HG03159 (cell line): ENCODE measurements around the gene C1orf116.

Experiments
- ATAC-seq: cut with Tn5 transposase; IDR thresholded peaks from one replicate; pipeline ENCODE4 v1.9.1; 2021; ENCODE audit warnings: mild to moderate bottlenecking, moderate library complexity; ENCODE audit not compliant: unreplicated experiment

C1orf116 gene

DNA sequence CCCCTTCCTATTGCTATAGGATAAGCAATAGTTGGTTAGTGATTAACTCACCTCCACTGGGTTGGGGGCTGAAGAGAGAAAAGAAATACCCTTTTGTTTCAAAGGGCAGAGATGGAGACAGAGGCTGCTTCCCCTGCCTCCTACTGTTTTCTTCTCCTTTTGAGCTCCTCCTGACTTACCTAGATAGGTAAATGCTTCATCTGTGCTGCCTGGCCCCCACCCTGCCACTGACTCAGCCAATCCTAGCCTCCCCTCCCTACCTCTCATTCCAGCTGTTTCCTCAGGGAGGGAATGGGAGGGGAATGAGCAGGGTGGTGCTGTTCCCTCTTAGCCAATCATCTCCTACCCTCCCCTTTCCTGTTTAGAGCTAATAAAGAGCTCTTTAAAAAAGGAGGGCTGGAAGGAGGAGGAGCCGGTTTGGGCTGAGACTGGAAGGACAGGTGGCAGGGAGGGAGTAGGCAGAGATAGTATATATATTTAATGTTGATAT lies at the start of gene C1orf116:
C1orf116 (minus strand) TSS at position 229 of the 490 bp plus-strand sequence. CDS start 5,158 bp downstream, outside the sequence.
- ATAC-seq: no peak

- ATAC-seq: no peak
Observed at GRCh38 chr1:207081806-207082205, 49.2 kb upstream of the C1orf116 start.

- ATAC-seq: no peak
Observed at GRCh38 chr1:207081088-207081487, 48.5 kb upstream of the C1orf116 start.

DNA sequence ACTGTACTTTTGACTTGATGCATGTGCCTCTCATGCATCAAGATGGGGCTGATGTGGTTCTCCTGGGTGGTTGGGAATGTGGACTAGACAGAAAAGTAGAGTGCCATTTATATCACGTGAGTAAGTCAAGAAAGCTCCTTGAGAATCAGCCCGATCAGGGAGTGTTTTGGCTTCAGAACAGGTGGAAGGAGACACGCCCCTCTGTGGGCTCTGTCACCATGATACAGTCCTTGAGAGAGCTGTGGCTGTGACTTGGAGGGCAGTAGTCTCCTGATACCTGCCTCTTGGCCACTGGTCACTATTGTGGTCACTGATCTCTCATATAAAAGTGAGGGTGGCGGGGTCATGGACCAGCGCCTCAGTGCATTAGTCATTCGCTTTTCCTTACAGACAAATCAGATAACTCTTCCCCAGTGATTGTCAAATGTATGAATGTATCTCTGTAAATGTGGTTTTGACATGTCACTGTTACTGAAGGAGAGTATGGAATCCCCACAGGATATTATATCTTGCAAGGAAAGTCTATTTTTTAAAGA lies 47.2 kb upstream of the C1orf116 start:
- no peak for ATAC-seq

GRCh38 chr1:207078578-207079132 lies 46.1 kb upstream of the C1orf116 start:
- no peak for ATAC-seq

GRCh38 chr1:207077470-207078377 lies 45.2 kb upstream of the C1orf116 start:
- ATAC-seq: no peak

DNA sequence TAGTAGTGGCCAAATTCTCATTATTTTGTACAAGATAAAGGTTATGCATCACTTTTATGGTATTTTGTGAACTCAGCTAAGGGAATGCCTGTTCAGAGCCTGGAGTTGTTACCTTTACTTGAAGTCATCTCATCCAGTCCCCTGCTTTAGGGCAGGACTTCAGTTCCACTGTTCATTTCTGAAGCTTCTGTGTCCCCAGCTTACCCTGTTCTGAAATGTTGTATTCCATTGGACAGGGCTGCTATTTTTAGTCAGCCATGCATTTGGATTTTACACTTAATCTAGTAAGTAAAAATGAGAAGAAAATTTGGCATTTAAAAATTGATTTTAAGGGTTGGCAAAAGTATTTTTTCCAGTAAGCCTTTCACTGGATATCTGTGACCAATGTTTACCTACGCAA lies 44.5 kb upstream of the C1orf116 start:
- no peak for ATAC-seq

DNA sequence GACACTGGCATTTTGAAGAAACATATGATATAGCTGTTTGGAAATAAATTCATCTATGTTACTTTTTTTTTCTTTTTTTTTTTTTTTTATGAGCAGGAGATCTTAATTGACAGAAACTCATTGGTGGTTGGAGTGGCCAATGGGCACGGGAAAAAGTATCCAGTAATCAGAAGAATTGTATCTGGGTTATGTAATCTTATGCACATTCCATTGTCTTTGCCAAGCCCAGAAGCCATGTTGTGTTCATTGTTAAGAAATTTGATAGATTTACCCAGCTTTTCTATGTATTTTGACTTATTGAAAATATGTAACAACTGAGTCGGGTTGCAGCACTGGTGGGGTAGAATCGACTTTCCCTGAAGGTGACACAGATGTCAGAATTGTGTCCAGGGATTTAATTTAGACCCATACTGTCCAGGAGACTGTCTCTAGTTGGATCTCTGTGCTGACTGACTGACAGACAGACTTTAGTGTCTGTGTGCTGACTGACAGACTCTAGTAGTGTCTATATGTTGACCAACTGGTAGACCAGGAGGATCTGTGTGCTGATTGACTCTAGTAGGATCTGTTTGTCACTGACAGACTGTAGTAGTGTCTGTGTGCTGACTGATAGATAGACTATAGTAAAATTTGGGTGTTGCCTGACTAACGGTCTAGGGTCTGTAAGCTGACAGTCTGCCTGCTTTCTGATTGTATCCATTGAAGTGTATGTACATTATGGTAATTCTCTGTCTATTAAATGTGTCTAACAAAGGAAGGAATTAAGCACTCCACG lies 43.8 kb upstream of the C1orf116 start:
- ATAC-seq: no peak

- no peak for ATAC-seq
Observed at GRCh38 chr1:207073906-207074820, 41.6 kb upstream of the C1orf116 start.

- ATAC-seq: no peak
Observed at GRCh38 chr1:207072233-207072632, 39.7 kb upstream of the C1orf116 start.

DNA sequence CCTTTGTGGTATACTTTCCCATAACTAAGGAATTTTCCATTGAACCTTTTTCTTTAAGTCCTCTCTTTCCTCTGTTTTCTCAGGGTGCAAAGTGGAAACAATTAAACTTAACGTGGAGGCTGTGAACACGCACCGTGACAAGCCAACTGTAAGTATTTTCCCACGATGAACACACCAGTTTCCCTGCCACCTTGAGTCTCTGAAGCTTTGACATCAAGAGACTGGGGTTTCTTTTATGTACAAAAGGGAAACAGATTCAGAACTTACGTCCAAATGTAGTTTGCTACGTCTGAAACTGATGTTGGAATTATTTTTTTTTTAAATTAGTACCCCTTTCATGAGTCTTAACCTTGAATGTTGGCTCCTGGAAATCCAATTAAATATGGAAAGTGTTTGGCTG lies 38.9 kb upstream of the C1orf116 start:
- ATAC-seq: no peak

DNA sequence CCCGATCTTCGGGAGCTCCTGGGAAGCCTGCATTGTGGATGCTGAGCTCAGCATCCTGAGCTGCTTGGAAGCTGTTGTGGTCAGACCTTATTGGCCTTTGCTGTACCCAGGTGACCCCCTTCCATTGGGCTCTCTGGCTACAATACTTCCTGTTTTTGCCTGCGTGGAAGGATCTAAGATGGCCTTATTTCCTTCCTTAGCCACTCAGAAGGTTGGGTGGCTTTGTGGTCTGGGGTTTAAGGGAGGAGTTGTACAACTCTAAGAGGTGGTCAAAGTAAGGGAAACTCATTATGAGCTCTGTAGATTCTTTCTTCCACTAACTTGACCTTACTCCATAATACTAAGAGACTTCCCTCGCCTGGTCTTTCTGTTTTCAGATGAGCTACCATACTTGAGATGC lies 38.3 kb upstream of the C1orf116 start:
- ATAC-seq: no peak

GRCh38 chr1:207069858-207070506 lies 37.4 kb upstream of the C1orf116 start:
- ATAC-seq: no peak

DNA sequence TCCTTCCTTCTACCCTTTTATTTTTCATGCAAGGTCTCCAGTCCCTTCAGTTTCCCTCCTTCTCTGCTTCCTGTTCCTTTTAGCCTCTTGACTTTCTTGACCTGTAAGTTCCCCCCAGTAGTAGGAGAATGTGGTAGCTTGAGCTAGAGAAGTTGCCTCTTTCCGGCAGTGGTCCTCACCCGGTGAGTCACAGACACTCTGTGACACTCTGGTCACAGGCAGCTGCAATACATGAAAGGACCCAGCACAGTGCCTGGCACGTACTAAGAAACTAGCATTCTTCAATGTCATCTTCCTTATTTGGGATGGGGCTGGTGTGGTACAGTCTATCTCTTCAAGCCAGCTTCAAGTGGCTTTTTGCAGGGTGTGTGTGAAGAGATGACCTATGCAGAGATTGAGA lies 36.5 kb upstream of the C1orf116 start:
- no peak for ATAC-seq

DNA sequence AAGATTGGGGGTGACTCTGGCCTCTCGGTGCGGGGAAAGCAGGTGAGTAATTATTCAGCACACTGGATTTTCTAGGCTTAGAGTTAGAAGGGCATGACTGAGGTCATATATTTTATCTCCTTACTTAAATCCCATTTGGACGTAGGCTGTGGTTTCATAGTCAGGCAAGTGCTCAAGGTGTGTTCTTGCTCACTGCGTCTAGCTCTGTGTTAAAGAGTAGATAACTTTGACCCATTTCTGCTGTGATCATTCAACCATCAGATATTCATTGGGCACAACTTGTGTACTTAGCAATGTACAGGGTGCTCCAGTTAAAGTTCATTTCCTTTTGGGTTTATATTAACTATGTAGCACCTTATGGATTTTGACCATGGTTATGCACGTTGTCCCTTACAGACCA lies 35.1 kb upstream of the C1orf116 start:
- ATAC-seq: no peak

GRCh38 chr1:207067185-207067584 lies 34.6 kb upstream of the C1orf116 start:
- ATAC-seq: no peak

DNA sequence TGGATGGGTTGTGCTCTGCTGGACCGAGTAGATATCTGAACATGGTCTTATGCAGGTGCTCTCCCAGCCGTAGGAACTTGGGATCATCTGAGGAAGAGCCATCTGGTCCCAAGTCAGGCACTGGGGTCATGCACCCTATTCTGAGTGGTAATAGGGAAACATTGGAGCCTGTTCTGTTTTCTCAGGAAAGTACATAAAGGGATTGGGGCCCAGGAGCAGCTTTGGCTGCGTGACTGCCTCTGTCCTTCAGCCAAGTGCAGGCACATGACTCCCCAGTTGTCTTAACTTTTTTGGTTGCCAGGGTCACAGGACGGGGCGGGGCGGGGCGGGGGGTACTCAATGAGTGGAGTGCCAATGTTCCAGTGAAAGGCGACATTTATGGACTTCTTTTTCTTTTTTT lies 32.0 kb upstream of the C1orf116 start:
- no peak for ATAC-seq

DNA sequence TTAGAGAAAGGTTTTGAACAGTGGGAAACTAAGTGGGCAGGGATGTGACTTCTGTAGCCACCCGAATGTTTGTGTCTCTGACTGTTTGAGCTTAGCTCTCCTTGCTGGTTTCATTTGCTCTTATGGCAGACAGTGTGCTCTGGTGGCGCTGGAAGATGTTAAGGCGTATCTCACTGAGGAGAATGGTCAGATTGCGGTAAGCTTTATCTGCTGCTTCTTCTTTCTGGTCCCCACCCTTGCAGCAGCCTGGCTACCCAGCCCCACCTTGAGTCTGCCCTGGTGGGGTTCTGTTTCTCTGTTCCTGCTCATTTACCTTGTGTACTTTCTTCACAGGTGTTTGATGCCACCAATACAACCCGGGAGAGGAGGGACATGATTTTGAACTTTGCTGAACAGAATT lies 30.5 kb upstream of the C1orf116 start:
- no peak for ATAC-seq

- ATAC-seq: no peak
Observed at GRCh38 chr1:207062058-207062457, 29.5 kb upstream of the C1orf116 start.

GRCh38 chr1:207060596-207060995 lies 28.0 kb upstream of the C1orf116 start:
- ATAC-seq: no peak
